Chondrocyte (in vitro differentiated cells): Measurements from ENCODE around the gene ONECUT3. TPM values are rescaled to one million over a fixed set of nuclear protein-coding genes. Genes with fewer than 3 reads are reported as not detected.

Experiments
- DNase-seq: peaks from one replicate; pipeline ENCODE4 v3.0.0; 2021; ENCODE audit warnings: mixed read lengths, low spot score
- H3K27ac Mint-ChIP-seq: one replicate; pipeline ENCODE4 v1.8.0; 2021; ENCODE audit warnings: mild to moderate bottlenecking, moderate library complexity, mixed read lengths; ENCODE audit not compliant: unreplicated experiment
- H3K27me3 Mint-ChIP-seq: 2 replicates; pipeline ENCODE4 v1.8.0; 2021; ENCODE audit warnings: low read depth, mixed read lengths
- H3K36me3 Mint-ChIP-seq: 2 replicates; pipeline ENCODE4 v1.8.0; 2021; ENCODE audit warnings: low read depth, mixed read lengths
- H3K4me1 Mint-ChIP-seq: 2 replicates; pipeline ENCODE4 v1.8.0; 2021; ENCODE audit warnings: low read depth, mild to moderate bottlenecking, mixed read lengths
- H3K4me3 Mint-ChIP-seq: one replicate; pipeline ENCODE4 v1.8.0; 2021; ENCODE audit warnings: mild to moderate bottlenecking, moderate library complexity, mixed read lengths; ENCODE audit not compliant: unreplicated experiment
- H3K9me3 Mint-ChIP-seq: 2 replicates; pipeline ENCODE4 v1.8.0; 2021; ENCODE audit warnings: low read depth, mixed read lengths
- CTCF ChIP-seq: fragments of 200-600 bp; sonication (generic); IDR thresholded peaks from 2 replicates; pipeline ENCODE4 v1.5.0; 2021; ENCODE audit warnings: antibody characterized with exemption, mild to moderate bottlenecking, moderate library complexity
- total RNA-seq: library from RNA; stranded (reverse); gene quantifications from 3 replicates; pipeline ENCODE4 v1.2.1, GENCODE V29; 2021

The ONECUT3 gene
- total RNA-seq, 1 donor from 2014 or later, result not detected

- Mint-ChIP-seq H3K36me3 (peaks cover 3% of the 10 kb centered on the region), H3K4me3 (no peak overlapping the region), H3K27ac (no peak overlapping the region), H3K9me3 (no peaks in the 10 kb centered on the region), H3K27me3 (peaks cover 46% of the 10 kb centered on the region), H3K4me1 (peaks cover 5% of the 10 kb centered on the region)
- no peak for TF ChIP-seq CTCF
- DNase-seq, result no peak
Measured at GRCh38 chr19:1782521-1782920, 29.2 kb downstream of the ONECUT3 start.

- Mint-ChIP-seq H3K27ac (no peak overlapping the region), H3K27me3 (peaks cover 42% of the 10 kb centered on the region), H3K4me3 (no peak overlapping the region), H3K36me3 (peaks cover 3% of the 10 kb centered on the region), H3K4me1 (peaks cover 5% of the 10 kb centered on the region), H3K9me3 (no peaks in the 10 kb centered on the region)
- DNase-seq, result no peak
- no peak for TF ChIP-seq CTCF
Measured at GRCh38 chr19:1783354-1783753, 30.0 kb downstream of the ONECUT3 start.

- Mint-ChIP-seq H3K4me1 (peaks cover 5% of the 10 kb centered on the region), H3K36me3 (peaks cover 3% of the 10 kb centered on the region), H3K27ac (no peak overlapping the region), H3K4me3 (no peak overlapping the region), H3K27me3 (peaks cover 39% of the 10 kb centered on the region), H3K9me3 (no peaks in the 10 kb centered on the region)
- no peak for TF ChIP-seq CTCF
- no peak for DNase-seq
Measured at GRCh38 chr19:1783874-1784273, 30.6 kb downstream of the ONECUT3 start.

GRCh38 chr19:1785310-1785709 is 32.0 kb downstream of the ONECUT3 start:
- no peak overlapping the region for H3K27ac Mint-ChIP-seq
- TF ChIP-seq CTCF, result no peak
- H3K4me1 Mint-ChIP-seq, result no peaks in the 10 kb centered on the region
- peaks cover 30% of the 10 kb centered on the region for H3K27me3 Mint-ChIP-seq
- no peak overlapping the region for H3K4me3 Mint-ChIP-seq
- no peak for DNase-seq
- peaks cover 1% of the 10 kb centered on the region for H3K36me3 Mint-ChIP-seq
- no peaks in the 10 kb centered on the region for H3K9me3 Mint-ChIP-seq

- no peaks in the 10 kb centered on the region for H3K4me1 Mint-ChIP-seq
- DNase-seq, result no peak
- H3K4me3 Mint-ChIP-seq, result no peak overlapping the region
- no peaks in the 10 kb centered on the region for H3K9me3 Mint-ChIP-seq
- H3K27ac Mint-ChIP-seq, result no peak overlapping the region
- H3K27me3 Mint-ChIP-seq, result peaks cover 25% of the 10 kb centered on the region
- no peaks in the 10 kb centered on the region for H3K36me3 Mint-ChIP-seq
- TF ChIP-seq CTCF, result no peak
Measured at GRCh38 chr19:1786668-1787067, 33.4 kb downstream of the ONECUT3 start.
